VCaP (cell line): ENCODE results near the gene NXN.
"Not testable (repeated sequence)": the region's sequence is repeated elsewhere in the genome, so short reads cannot be mapped to it uniquely, and the experiment has no call there.

Experiments
- H3K27ac ChIP-seq: fragments of 450-650 bp; 2 replicates; pipeline ENCODE4 v1.5.1; 2017
- CTCF ChIP-seq: fragments of 450-650 bp; conservative IDR thresholded peaks from 2 replicates; pipeline ENCODE4 v1.5.1; 2017; ENCODE audit warnings: mild to moderate bottlenecking, moderate library complexity

NXN gene

GRCh38 chr17:787641-788221 lies 191.8 kb downstream of the NXN start:
- H3K27ac ChIP-seq = no peak overlapping the region
- TF ChIP-seq CTCF = no peak

- H3K27ac ChIP-seq = not testable (repeated sequence)
Observed at GRCh38 chr17:785901-786300, 193.7 kb downstream of the NXN start.

GRCh38 chr17:784143-784542 lies 195.4 kb downstream of the NXN start:
- TF ChIP-seq CTCF = no peak
- H3K27ac ChIP-seq = no peak overlapping the region

- H3K27ac ChIP-seq = peak within 1 kb of the TSS; percentile 95
- 0 out of 2 replicates have a peak, but pooled peaks have one; percentile 9 for TF ChIP-seq CTCF
Observed at GRCh38 chr17:781805-782731, 197.5 kb downstream of the NXN start, which contains the start of the genes GLOD4 and MRM3. Gene GLOD4 (minus strand): TSS chr17:782280. CDS start chr17:782255, 25 bp downstream. Gene MRM3 (plus strand): TSS chr17:782353. CDS start chr17:782379, 26 bp downstream.

- TF ChIP-seq CTCF = no peak
- H3K27ac ChIP-seq = no peak overlapping the region
Observed at GRCh38 chr17:778096-778495, 201.5 kb downstream of the NXN start.

- TF ChIP-seq CTCF = no peak
- no peak overlapping the region for H3K27ac ChIP-seq
Observed at GRCh38 chr17:774313-774584, 205.3 kb downstream of the NXN start.

- no peak for TF ChIP-seq CTCF
- no peak overlapping the region for H3K27ac ChIP-seq
Observed at GRCh38 chr17:773467-774312, 205.9 kb downstream of the NXN start.
